DOHH2 (cell line): ENCODE measurements around the gene ANAPC2.

Source experiments
- CTCF ChIP-seq: fragments of 200-600 bp; sonication (generic); IDR thresholded peaks from one replicate; pipeline ENCODE4 v1.5.1; 2014; ENCODE audit warnings: antibody characterized with exemption, mild to moderate bottlenecking, low read depth, low read length; ENCODE audit not compliant: poor library complexity, severe bottlenecking
- EZH2phosphoT487 ChIP-seq: fragments of 200-600 bp; sonication (generic); IDR thresholded peaks from 2 replicates; pipeline ENCODE4 v1.6.1; 2017; ENCODE audit warnings: borderline replicate concordance, mild to moderate bottlenecking, antibody characterized with exemption, low read length, moderate library complexity, mixed read lengths

GRCh38 chr9:137191245-137191644 is 2.9 kb upstream of the ANAPC2 start:
- TF ChIP-seq CTCF (no peak), EZH2phosphoT487 (no peak)
